ENCODE results near the gene EXOC3L1. TPM values are rescaled to one million over a fixed set of nuclear protein-coding genes. Genes with fewer than 3 reads are reported as not detected.

The EXOC3L1 gene
- total RNA-seq, 1 experiment from 2014 or later: 0.30 TPM

- Histone ChIP-seq H3K36me3 (ENCODE audit: control insufficient read depth in 1 of 2, insufficient read depth in 2 of 2, low read length in 2 of 2) (0 out of 4 replicates have a peak, but pooled peaks cover 0 to 6% of the 10 kb centered on the region in 2 experiments), H3K27ac (ENCODE audit: low read depth, low read length) (peak overlapping the region; percentile 81), H3K27me3 (ENCODE audit: insufficient read depth, low read length) (no peaks in the 10 kb centered on the region), H3K9ac (ENCODE audit: low read length) (peak overlapping the region; percentile 90), H3K4me1 (ENCODE audit: control insufficient read depth in 1 of 2, insufficient read depth in 2 of 2, low read length in 2 of 2) (peaks cover 42 to 65% of the 10 kb centered on the region in 2 experiments), H3K9me2 (ENCODE audit: insufficient read depth) (no peaks in the 10 kb centered on the region), H4K20me1 (ENCODE audit: insufficient read depth) (no peaks in the 10 kb centered on the region), H3K9me3 (ENCODE audit: control insufficient read depth in 1 of 2, insufficient read depth in 1 of 2, low read depth in 1 of 2, low read length in 2 of 2) (no peaks in the 10 kb centered on the region), H2AFZ (ENCODE audit: low read depth, low read length, poor library complexity, severe bottlenecking) (no peak overlapping the region), H3K4me3 (replicated peaks in 1 of 2; ENCODE audit: low read depth in 1 of 2, low read length in 2 of 2) (peak overlapping the region; percentile 64 to 75), H3K4me2 (ENCODE audit: low read length) (peak overlapping the region; percentile 100), H3K79me2 (ENCODE audit: insufficient read depth, low read length) (peaks cover 8% of the 10 kb centered on the region; the same call in 1 of the 2 replicates)
- intact Hi-C loops (cut with micrococcal nuclease): no loop called here
- no peak for DNase-seq (ENCODE audit: low read depth, low spot score)
- POLR2A ChIA-PET: interaction anchor here (0.6 to 2.1 kb wide), 7 partner anchors 7 to 287 kb away, joined by 3 to 17 read pairs (median 4); partner anchors contain the start of genes FBXL8, TMEM208 and TRADD
- RAD21 ChIA-PET (ENCODE audit: low non-redundant PET in 1 of 2, low total read pairs in 2 of 2, uncharacterized antibody in 2 of 2, unreplicated experiment in 2 of 2): interaction anchor here (0.7 to 1.7 kb wide), 3 partner anchors 20 to 153 kb away, joined by 3 to 6 read pairs (median 3); partner anchors contain the start of gene B3GNT9 (in 1 of the 2)
- TSS peak; percentile 27 for BruUV-seq (replicated peaks)
- CTCF ChIA-PET: interaction anchor here (1.0 to 5.6 kb wide), 9 partner anchors 12 to 224 kb away, joined by 4 to 52 read pairs (median 6); partner anchors contain the start of genes CES3, FBXL8, FHOD1 and TRADD
- peak; percentile 2 for ATAC-seq
- TF ChIP-seq TCF7L2 (IDR thresholded peaks at IDR 0.05; ENCODE audit: borderline replicate concordance, extremely low read depth, insufficient read depth, insufficient read length) (peak; percentile 36), SRF (IDR thresholded peaks at IDR 0.05; ENCODE audit: low read depth) (no peak)
These were observed 18.8 kb downstream of the EXOC3L1 start for GRCh38 chr16:67170949-67171649.

GRCh38 chr16:67170168-67170948 is 19.6 kb downstream of the EXOC3L1 start, which contains the start of gene NOL3:
NOL3 (plus strand) TSS chr16:67170538.
- 0 out of 4 replicates have a peak, but pooled peaks cover 0 to 5% of the 10 kb centered on the region in 2 experiments for H3K36me3 ChIP-seq (ENCODE audit: control insufficient read depth in 1 of 2, insufficient read depth in 2 of 2, low read length in 2 of 2)
- POLR2A ChIA-PET: interaction anchor here (0.6 to 2.1 kb wide), 7 partner anchors 8 to 287 kb away, joined by 3 to 17 read pairs (median 4); partner anchors contain the start of genes FBXL8, TMEM208 and TRADD
- H4K20me1 ChIP-seq (ENCODE audit: insufficient read depth): no peaks in the 10 kb centered on the region
- no peaks in the 10 kb centered on the region for H3K9me3 ChIP-seq (ENCODE audit: control insufficient read depth in 1 of 2, insufficient read depth in 1 of 2, low read depth in 1 of 2, low read length in 2 of 2)
- H3K9me2 ChIP-seq (ENCODE audit: insufficient read depth): no peaks in the 10 kb centered on the region
- peaks cover 38 to 61% of the 10 kb centered on the region in 2 experiments for H3K4me1 ChIP-seq (ENCODE audit: control insufficient read depth in 1 of 2, insufficient read depth in 2 of 2, low read length in 2 of 2)
- H3K79me2 ChIP-seq (ENCODE audit: insufficient read depth, low read length): peaks cover 8% of the 10 kb centered on the region; the same call in 1 of the 2 replicates
- no TSS peak for BruUV-seq (replicated peaks)
- peak within 1 kb of the TSS; percentile 90 for H3K9ac ChIP-seq (ENCODE audit: low read length)
- no peak for TF ChIP-seq ELF1 (IDR thresholded peaks at IDR 0.05; ENCODE audit: borderline replicate concordance, low read depth)
- TF ChIP-seq FOSL1 (IDR thresholded peaks at IDR 0.05; ENCODE audit: low read depth): no peak
- TF ChIP-seq SRF (IDR thresholded peaks at IDR 0.05; ENCODE audit: low read depth): no peak
- no peak for TF ChIP-seq ATF3 (IDR thresholded peaks at IDR 0.05)
- TF ChIP-seq ZFX (IDR thresholded peaks at IDR 0.05): peak; percentile 45
- TF ChIP-seq RAD21 (IDR thresholded peaks at IDR 0.05; ENCODE audit: low read depth): no peak
- no peak for TF ChIP-seq MAX (IDR thresholded peaks at IDR 0.05)
- no peak for TF ChIP-seq CTCF (IDR thresholded peaks at IDR 0.05 in 2 of 3, conservative IDR thresholded peaks at IDR 0.05 in 1 of 3; ENCODE audit: borderline replicate concordance in 1 of 3, insufficient read depth in 1 of 3, low read depth in 2 of 3, low read length in 2 of 3)
- peak; percentile 25 for TF ChIP-seq POLR2A (IDR thresholded peaks at IDR 0.05; ENCODE audit: borderline replicate concordance, extremely low read depth, insufficient read depth, insufficient read length)
- no peak for TF ChIP-seq SIN3A (IDR thresholded peaks at IDR 0.05; ENCODE audit: low read depth)
- no peak for TF ChIP-seq EZH2 (IDR thresholded peaks at IDR 0.05)
- peak; percentile 60; the same call in 1 of the 2 replicates for TF ChIP-seq POLR2AphosphoS5 (IDR thresholded peaks at IDR 0.05; ENCODE audit: low read depth, low read length)
- no peak for TF ChIP-seq EZH2phosphoT487 (IDR thresholded peaks at IDR 0.05; ENCODE audit: borderline replicate concordance)
- ATAC-seq: peak; percentile 53
- no peak within 1 kb of the TSS for H2AFZ ChIP-seq (ENCODE audit: low read depth, low read length, poor library complexity, severe bottlenecking)
- peak within 1 kb of the TSS; percentile 64 to 75 for H3K4me3 ChIP-seq (replicated peaks in 1 of 2; ENCODE audit: low read depth in 1 of 2, low read length in 2 of 2)
- H3K27me3 ChIP-seq (ENCODE audit: insufficient read depth, low read length): no peaks in the 10 kb centered on the region
- RAD21 ChIA-PET (ENCODE audit: low non-redundant PET in 1 of 2, low total read pairs in 2 of 2, uncharacterized antibody in 2 of 2, unreplicated experiment in 2 of 2): interaction anchor here (0.7 to 1.7 kb wide), 3 partner anchors 17 to 152 kb away, joined by 3 to 6 read pairs (median 3); no protein-coding TSS in a partner anchor
- intact Hi-C loops (cut with micrococcal nuclease): no loop called here
- CTCF ChIA-PET: interaction anchor here (0.6 to 5.6 kb wide), 15 partner anchors 8 to 569 kb away, joined by 3 to 52 read pairs (median 4); partner anchors contain the start of genes CES3, FBXL8, FHOD1 and TRADD
- DNase-seq (ENCODE audit: low read depth, low spot score): no peak
- peak within 1 kb of the TSS; percentile 81 for H3K27ac ChIP-seq (ENCODE audit: low read depth, low read length)
- H3K4me2 ChIP-seq (ENCODE audit: low read length): peak within 1 kb of the TSS; percentile 100

All from HCT116 (cell line).